Activated CD4-positive, CD25-positive, alpha-beta regulatory T cell treated with anti-CD3 and anti-CD28 coated beads, Interleukin-2, amount 50 U/mL, for 16 hours (primary cell): ENCODE data around the gene REEP1.

Experiments used
- DNase-seq: peaks from one replicate; pipeline ENCODE4 v3.0.0-alpha.2; 2020; ENCODE audit warnings: low read depth, low spot score

The REEP1 gene, protein sequence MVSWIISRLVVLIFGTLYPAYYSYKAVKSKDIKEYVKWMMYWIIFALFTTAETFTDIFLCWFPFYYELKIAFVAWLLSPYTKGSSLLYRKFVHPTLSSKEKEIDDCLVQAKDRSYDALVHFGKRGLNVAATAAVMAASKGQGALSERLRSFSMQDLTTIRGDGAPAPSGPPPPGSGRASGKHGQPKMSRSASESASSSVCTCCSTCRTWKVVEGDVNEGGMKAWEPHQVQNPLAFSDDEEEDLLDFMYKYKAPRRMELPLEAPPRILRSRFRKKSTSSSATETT

DNA sequence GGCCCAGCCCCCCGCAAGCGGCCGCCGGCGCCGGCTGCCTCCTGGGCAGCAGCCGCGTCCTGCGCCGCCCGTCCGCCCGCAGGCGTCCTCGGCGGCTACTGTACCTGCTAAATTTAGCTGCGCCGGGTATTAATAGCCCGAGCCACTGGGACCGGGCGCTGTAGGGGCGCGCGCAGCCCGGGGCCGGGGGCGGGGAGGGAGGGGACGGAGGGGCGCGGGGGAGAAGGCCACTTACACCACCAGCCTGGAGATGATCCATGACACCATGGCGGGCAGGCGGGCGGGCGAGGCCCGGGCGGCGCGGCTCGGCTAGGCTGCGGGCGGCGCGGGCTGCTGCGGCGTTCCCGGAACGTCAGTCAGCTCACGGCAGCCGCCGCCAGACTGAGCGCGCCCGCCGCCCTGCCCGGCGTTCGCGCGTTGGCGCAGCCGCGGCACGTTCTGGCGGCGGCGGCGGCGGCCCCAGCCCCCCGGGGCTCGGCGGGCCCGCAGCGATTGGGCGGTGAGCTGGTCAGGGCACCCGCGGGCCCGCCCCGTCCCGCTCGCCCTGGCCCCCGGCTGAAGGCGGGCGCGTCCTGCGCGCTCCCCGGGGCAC lies at the start of gene REEP1:
REEP1 (minus strand) TSS at position 383 of the 592 bp plus-strand sequence; CDS start at position 267, 116 bp downstream.
- DNase-seq, result no peak

GRCh38 chr2:86383844-86384243 lies 46.4 kb upstream of the REEP1 start:
- DNase-seq, result no peak

DNA sequence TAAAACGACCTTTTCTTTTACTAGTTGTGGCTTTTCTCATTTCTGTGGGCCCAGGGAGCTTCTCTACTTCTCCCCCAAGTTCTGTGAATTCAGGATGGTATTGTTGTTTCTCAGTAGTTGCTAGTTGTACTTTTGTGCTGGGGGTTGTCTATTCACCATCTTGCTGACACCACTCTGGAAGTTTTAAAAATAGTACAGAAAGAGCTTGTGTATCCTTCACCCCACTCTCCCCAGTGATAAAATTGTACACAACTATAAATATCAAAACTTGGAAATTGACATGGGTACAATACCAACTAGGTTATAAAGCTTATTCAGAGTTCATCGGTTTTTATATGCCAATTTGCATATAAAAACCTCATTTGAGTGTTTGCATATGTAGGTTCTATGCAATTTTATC lies 45.3 kb upstream of the REEP1 start:
- no peak for DNase-seq

DNA sequence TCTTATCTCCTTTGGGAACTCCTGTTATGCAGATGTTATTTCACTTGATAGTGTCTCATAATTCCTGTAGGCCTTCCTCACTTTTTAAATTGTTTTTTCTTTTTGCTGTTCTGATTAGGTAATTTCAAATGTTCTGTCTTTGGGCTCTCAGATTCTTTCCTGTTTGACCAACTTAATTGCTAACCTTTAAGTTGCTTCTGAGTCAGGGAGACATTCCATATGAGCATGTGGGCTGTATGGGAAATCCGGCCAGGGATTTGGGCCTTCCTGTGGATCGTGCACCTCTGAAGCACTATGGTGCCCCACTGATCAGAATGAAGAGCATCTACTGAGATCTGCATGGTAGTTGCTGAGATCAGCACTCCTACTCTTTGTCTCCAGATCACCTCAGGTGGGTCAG lies 44.7 kb upstream of the REEP1 start:
- DNase-seq, result no peak

DNA sequence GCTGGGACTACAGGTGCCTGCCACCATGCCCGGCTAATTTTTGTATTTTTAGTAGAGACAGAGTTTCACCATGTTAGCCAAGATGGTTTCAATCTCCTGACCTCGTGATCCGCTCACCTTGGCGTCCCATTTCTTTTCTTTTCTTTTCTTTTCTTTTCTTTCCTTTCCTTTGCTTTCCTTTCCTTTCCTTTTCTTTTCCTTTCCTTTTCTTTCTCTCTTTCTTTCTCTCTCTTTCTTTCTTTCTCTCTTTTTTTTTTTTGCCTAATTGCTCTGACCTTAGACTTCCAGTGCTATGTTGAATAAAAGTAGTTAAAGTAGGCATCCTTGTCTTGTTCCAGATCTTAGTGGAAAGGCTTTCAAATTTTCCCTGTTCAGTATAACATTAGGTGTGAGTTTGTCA lies 41.0 kb upstream of the REEP1 start:
- no peak for DNase-seq

DNA sequence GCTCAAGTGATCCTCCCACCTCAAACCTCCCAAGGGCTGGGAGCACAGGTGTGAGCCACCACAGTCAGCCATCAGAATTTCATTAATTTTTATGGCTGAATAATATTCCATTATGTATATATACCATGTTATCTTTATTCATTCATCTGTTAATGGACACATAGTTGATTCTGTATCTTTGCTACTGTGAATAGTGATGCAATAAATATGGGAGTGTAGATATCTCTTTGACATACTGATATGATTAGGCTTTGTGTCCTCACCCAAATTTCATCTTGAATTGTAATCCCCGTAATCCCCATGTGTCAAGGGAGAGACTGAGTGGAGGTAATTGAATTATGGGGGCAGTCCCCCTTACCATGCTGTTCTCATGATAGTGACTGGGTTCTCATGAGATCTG lies 38.2 kb upstream of the REEP1 start:
- DNase-seq, result no peak

DNA sequence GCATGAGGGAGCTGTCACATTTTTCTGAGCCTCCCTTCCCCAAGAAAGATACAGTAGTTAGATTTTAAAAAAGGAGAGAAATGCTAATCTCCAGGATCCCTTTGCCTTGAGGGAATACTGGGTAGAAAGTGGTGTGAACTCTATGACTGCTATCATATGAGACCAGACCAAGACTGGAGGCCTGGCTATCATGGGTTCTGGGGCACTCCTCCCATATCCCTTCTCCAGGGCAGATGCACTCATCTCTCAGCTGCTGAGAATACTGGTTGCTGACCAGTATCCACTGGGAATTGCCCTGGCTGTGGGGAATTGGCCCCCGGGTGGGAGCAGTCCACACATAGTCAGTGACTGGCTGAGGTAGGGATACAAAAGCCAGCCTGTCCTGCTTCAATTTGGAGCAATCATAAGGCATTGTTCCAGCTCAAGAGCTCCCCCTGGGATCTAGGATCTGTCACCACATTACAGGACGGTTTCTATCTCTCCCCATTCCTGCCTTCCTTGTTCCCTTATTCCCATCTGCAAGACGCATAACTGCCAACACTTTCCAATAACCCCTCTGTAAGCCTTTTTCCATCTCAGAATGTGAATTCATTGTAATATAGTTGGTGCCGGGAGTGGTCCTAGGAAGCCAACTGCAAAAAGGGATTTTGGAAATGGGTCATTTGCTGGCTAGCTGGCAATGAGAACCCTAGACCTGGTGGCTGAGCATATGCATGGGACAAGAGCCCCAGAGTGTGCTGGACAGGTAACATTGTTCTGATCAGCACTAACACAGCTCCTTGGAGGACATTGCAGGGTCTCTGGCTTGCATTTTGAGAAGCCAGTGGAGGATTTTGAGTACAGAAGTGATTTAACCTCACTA lies 35.4 kb upstream of the REEP1 start:
- DNase-seq, result no peak

DNA sequence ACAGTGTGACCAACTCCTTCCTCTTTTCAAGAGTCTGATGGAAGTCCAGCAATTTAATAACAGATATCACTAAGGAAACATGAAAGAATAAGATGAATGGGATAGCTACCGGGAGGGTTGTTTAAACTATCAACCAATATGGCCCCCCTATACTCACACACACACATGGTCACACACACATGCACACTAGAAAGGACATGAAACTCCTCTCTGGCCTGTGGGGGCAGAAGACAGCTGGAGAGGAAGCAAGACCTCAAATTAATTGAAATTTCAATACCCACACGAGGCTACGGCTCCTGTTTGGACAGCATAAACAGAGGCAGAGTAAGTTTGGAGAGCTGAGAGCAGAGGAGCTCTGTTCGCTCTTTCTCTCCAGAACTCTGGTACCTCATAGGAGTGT lies 34.7 kb upstream of the REEP1 start:
- no peak for DNase-seq

DNA sequence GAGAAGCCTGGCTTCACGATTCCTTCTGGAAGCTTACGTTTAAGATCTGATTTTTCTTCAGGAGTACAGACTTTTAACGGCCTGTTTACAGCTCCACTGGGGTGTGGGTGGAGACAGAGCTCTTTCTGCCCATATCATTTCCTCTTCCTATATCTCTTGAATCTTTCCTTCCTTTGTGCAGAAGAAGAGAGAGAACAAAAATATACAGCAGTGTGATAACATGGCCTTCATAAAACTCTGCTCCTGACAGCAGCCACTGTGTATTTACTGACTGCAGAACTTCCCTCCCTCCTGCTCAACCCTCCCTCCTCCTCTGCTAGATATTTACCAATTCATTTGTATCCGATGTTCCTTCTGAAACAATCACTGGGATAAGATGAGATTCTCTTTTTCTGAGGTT lies 34.1 kb upstream of the REEP1 start:
- no peak for DNase-seq

DNA sequence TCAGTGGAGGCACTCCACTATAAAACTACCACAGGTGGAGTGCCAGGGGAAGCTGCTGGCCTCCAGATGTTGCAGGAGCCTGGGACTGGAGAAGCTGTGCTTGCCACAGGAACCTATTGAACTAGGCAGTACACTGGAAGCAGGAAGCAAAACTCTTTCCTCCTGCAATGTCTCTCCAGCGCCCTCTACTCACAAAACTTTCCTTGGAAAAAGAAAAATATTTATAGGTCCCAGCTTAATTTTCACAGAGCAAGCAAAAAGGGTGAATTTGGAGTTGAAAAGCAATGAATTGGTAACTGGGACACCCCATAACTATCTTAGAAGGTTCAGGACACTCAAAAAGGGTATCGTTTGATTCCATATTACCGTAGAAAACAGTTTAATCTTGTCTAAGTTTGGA lies 33.2 kb upstream of the REEP1 start:
- DNase-seq, result no peak

DNA sequence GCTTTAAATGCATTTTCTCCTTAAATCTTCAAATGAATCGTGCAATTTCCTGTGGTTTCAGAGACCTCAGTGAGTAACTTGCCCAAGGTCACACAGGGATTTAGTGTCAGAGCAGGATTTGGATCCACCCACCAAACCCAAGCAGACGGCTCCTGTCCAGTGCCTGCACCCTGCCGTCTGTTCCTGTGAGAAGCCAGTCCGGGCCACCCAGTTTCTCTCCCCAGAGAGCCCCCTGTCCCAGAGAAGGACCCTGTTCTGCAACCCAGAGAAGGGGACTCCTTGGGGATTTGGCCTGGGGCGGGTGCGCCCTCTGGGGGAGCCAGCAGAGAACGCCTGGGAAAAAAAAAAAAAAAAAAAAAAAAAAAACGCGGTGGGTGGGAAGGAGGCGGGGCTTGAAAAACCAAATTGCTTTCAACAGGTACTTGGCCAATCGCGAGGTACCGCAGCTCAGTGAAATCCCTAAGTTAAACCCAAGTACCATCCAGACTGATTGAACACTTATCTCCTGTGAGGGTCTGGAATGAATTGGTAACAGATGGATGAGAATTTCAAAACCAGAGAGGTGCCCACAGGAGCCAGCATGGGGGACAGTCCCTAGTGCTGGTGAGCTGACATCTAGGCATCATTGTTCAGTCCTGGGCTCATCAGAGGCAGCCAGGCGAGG lies 30.9 kb upstream of the REEP1 start:
- DNase-seq, result no peak

DNA sequence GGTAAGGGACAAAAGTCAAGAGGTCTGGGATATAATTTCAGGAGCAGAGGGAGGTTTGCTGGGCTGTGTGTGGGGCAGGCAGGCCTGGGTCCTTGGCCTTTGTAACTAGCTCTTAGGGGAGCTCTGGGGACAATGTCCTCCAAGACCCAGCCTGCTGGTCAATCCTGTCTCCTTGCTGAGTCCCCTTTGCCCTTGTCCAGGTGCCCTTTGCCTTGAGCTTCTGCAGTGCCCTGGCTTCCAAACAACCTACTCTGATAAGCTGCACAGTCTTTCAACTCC lies 30.0 kb upstream of the REEP1 start:
- DNase-seq, result no peak

DNA sequence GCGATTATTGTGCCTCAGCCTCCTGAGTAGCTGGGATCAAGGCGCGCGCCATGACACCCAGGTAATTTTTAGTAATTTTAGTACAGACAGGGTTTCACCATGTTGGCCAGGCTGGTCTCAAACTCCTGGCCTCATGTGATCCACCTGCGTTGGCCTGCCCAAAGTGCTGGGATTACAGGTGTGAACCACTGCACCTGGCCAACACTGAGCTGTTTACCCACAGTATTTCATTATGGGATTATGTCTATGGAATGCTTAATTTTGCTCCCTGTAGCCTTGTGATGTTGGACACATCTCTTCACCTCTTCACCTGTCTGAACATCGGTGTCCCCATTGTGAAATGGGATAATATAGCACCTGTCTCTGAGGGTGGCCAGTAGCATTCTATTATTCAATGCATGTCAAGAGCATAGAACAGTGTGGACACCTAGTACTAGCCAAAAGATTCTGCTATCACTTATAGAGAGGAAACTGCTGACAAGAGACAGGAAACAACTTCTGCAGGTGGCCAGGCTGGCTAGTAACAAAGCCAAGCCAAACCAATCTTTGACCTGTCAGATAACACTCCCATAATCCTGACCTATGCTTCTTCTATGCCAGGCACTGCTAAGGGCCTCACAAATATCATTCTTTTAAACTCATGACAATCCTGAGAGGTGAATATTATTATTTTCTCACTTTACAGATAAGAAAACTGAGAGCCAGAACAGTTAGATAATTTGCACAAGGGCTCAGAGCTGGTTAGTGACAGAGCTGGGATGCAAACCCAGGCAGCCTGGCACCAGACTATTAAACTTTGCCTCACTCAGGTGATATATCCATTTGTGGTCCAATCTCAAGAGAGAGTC lies 29.4 kb upstream of the REEP1 start:
- DNase-seq, result no peak

DNA sequence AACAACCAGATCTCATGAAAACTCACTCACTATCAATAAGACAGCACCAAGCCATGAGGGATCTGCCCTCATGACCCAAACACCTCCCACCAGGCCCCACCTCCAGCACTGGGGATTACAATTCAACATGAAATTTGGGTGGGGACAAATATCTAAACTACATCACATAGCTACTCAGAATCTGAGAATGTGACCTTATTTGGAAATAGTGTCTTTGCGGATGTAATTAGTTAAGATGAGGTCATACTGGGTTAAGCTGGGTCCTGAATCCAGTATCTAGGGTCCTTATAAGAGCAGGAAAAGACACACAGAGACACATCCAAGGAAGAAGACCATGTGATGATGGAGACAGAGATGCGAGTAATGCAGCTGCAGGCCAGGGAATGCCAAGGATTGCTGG lies 27.5 kb upstream of the REEP1 start:
- DNase-seq, result no peak

DNA sequence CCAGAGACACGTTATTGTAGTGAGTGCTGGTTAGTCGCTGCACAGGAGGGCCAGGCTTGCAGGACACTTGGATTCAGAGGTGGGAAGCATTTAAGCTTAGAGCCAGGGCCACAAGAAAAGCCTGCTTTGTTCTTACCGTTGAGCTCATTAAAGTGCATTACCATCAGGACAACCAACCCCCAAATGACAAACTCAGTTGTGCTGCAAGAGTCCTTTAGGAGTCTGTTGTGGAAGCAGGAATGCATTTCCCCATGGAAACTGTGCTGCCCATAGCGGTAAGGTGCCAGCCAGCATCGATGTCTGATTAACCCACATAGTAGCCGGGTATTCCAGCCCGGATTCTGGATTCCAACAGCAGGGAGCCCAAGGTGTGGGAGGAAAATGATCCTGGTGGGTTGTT lies 23.4 kb upstream of the REEP1 start:
- no peak for DNase-seq

DNA sequence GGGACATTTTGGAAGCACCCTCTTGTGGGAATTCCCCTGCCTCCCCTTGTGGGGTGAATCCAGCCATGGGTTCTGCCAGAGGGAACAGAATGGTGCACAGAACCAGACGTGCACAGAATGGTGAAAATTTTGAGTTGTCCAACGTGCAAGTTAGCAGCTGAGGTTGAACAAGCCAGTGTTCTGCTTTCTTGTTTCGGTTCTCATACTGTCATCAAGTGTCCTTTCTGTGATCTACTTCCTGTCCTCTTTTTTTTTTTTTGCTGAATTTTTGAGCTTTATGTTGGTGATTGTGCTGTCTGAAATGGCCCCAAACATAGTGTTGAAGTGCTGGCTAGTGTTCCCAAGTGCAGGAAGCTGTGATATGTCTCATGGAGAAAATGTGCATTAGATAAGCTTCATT lies 21.5 kb upstream of the REEP1 start:
- no peak for DNase-seq

- DNase-seq, result no peak
Observed at GRCh38 chr2:86357392-86357963, 20.1 kb upstream of the REEP1 start.

DNA sequence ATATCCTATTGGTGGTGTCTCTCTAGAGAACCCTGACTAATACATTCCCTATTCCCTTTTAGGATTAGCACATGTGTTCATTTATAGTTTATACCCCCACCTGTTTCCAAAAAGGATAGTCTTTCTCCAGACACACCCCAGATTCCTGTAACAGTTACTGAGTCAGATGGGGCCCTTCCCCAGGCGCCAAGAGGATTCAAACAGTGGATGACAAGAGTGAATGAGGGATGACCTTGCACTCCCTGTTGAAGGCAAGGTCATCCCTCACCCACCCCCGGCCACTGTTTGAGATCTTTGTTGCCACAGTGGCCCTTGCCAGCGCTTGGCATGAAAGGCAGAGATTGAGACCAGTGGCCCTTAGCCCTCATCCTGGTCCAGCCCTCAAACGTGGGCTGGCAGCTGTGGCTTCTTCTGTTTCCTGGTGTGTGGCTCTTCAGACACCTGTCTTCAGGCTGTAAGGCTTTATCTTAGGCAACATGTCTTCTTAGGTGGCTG lies 15.3 kb upstream of the REEP1 start:
- DNase-seq, result no peak

DNA sequence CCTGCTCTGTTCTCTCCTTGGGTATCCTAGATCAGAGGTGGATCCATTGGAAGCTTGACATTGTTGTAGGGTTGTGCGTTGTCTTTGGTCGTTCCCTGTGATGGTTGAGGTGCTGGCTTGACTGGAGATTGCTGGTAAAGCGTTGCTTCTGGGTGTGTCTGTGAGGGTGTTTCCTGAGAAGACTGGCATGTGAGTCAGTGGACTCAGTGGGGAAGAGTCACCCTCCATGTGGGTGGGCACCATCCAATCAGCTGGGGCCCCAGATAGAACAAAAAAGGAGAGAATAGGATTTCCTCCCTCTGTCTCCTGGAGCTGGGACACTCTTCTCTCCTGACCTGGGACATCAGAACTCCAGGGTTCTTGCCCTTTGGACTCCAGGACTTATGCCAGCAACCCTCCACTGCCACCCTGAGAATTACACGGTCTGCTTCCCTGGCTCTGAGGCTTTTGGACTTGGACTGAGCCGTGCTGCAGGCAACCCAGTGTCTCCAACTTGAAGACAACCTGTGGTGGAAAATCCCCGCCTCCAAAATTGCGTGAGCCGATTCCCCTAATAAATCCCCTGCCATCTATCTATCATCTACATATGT lies 14.8 kb upstream of the REEP1 start:
- no peak for DNase-seq

DNA sequence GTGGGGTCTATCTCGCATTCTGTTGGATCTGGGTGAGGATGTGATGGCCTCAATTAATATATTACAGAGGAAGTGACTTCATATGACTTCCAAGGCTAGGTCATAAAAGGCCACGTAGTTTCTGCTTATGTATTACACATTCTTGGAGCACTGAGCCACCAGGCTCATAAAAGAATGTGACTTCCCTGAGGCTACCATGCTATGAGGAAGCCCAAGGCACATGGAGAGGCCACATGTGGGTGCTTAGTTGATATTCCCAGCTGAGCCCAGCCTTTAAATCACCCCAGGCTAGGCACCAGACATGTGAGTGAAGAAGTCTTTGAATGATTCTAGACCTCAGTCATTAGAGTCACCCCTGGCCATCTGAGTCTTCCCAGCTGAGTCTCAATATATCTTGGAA lies 13.3 kb upstream of the REEP1 start:
- no peak for DNase-seq

DNA sequence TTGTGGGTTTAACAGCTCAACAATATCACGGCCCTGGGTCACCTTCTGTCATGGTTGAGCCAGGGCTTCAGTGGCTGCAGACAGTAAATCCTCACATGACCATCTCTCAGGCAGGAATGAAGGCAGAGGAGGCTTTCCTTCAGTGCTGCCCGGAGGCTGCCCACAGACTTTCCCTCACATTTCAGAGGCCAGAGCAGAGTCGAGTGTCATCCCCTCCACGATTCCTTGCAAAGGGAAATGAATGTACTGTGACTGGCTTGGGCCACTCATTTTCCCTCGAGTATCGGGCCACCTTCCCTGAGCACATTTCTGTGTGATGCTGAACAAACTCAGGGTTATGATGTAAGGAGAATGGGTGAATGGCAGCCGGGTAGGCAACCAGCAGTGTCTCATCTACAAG lies 10.0 kb upstream of the REEP1 start:
- DNase-seq, result no peak
